T-helper 1 cell treated with Interleukin-12 subunit alpha and Interleukin-12 subunit beta and Interleukin-4 antibody, amounts not matched to agents 30 μg/mL and 1 μg/mL, for 36 hours (primary cell): Measurements from ENCODE around the gene RNASEL.
"Not testable (repeated sequence)": the region's sequence is repeated elsewhere in the genome, so short reads cannot be mapped to it uniquely, and the experiment has no call there.

ENCODE experiments used
- H3K27ac Mint-ChIP-seq: one replicate; pipeline ENCODE4 v1.8.0; 2021; ENCODE audit warnings: mild to moderate bottlenecking, mixed read lengths
- H3K27me3 Mint-ChIP-seq: one replicate; pipeline ENCODE4 v1.8.0; 2021; ENCODE audit warnings: low read depth, mixed read lengths
- H3K36me3 Mint-ChIP-seq: one replicate; pipeline ENCODE4 v1.8.0; 2021; ENCODE audit warnings: low read depth, mixed read lengths
- H3K4me1 Mint-ChIP-seq: one replicate; pipeline ENCODE4 v1.8.0; 2021; ENCODE audit warnings: low read depth, mixed read lengths
- H3K4me3 Mint-ChIP-seq: one replicate; pipeline ENCODE4 v1.8.0; 2021; ENCODE audit warnings: mild to moderate bottlenecking, moderate library complexity, mixed read lengths
- H3K9me3 Mint-ChIP-seq: one replicate; pipeline ENCODE4 v1.8.0; 2021; ENCODE audit warnings: mixed read lengths

Gene RNASEL

GRCh38 chr1:182588500-182589396, at the start of gene RNASEL:
TSS of gene RNASEL (minus strand) at chr1:182589256. CDS start at chr1:182586806, 2,450 bp downstream.
- peaks cover 22% of the 10 kb centered on the region for H3K4me1 Mint-ChIP-seq
- peaks cover 8% of the 10 kb centered on the region for H3K27me3 Mint-ChIP-seq
- peak within 1 kb of the TSS; percentile 96 for H3K4me3 Mint-ChIP-seq
- peak within 1 kb of the TSS; percentile 99 for H3K27ac Mint-ChIP-seq
- H3K9me3 Mint-ChIP-seq = no peaks in the 10 kb centered on the region
- peaks cover 11% of the 10 kb centered on the region for H3K36me3 Mint-ChIP-seq

GRCh38 chr1:182637769-182638168, 48.7 kb upstream of the RNASEL start:
- peaks cover 4% of the 10 kb centered on the region for H3K4me1 Mint-ChIP-seq
- no peaks in the 10 kb centered on the region for H3K36me3 Mint-ChIP-seq
- no peaks in the 10 kb centered on the region for H3K9me3 Mint-ChIP-seq
- H3K27ac Mint-ChIP-seq = no peak overlapping the region
- H3K4me3 Mint-ChIP-seq = no peak overlapping the region
- H3K27me3 Mint-ChIP-seq = peaks cover 23% of the 10 kb centered on the region

- Mint-ChIP-seq H3K27ac (no peak overlapping the region), H3K9me3 (no peaks in the 10 kb centered on the region), H3K4me1 (peaks cover 16% of the 10 kb centered on the region), H3K36me3 (no peaks in the 10 kb centered on the region), H3K4me3 (no peak overlapping the region), H3K27me3 (peaks cover 21% of the 10 kb centered on the region)
Observed at GRCh38 chr1:182635871-182636270, 46.8 kb upstream of the RNASEL start.

GRCh38 chr1:182634306-182635072, 45.4 kb upstream of the RNASEL start:
- H3K4me1 Mint-ChIP-seq = peaks cover 28% of the 10 kb centered on the region
- H3K27ac Mint-ChIP-seq = no peak overlapping the region
- H3K36me3 Mint-ChIP-seq = no peaks in the 10 kb centered on the region
- H3K27me3 Mint-ChIP-seq = peaks cover 22% of the 10 kb centered on the region
- H3K4me3 Mint-ChIP-seq = no peak overlapping the region
- H3K9me3 Mint-ChIP-seq = no peaks in the 10 kb centered on the region

GRCh38 chr1:182633657-182634281, 44.7 kb upstream of the RNASEL start:
- Mint-ChIP-seq H3K4me3 (no peak overlapping the region), H3K9me3 (no peaks in the 10 kb centered on the region), H3K27me3 (peaks cover 28% of the 10 kb centered on the region)

GRCh38 chr1:182633031-182633430, 44.0 kb upstream of the RNASEL start:
- H3K27ac Mint-ChIP-seq = no peak overlapping the region

More at GRCh38 chr1:182633657-182634281, 44.7 kb upstream of the RNASEL start:
- Mint-ChIP-seq H3K36me3 (no peaks in the 10 kb centered on the region), H3K27ac (no peak overlapping the region), H3K4me1 (peaks cover 36% of the 10 kb centered on the region)

GRCh38 chr1:182632441-182632857, 43.4 kb upstream of the RNASEL start:
- Mint-ChIP-seq H3K4me1 (peaks cover 39% of the 10 kb centered on the region), H3K27ac (peak overlapping the region; percentile 53), H3K4me3 (peak overlapping the region; percentile 31), H3K27me3 (peaks cover 26% of the 10 kb centered on the region)
- H3K9me3 Mint-ChIP-seq, H3K36me3 Mint-ChIP-seq: not testable (repeated sequence)

More at GRCh38 chr1:182633031-182633430, 44.0 kb upstream of the RNASEL start:
- no peaks in the 10 kb centered on the region for H3K9me3 Mint-ChIP-seq
- H3K27me3 Mint-ChIP-seq = peaks cover 30% of the 10 kb centered on the region
- no peak overlapping the region for H3K4me3 Mint-ChIP-seq
- peaks cover 39% of the 10 kb centered on the region for H3K4me1 Mint-ChIP-seq
- H3K36me3 Mint-ChIP-seq = no peaks in the 10 kb centered on the region

GRCh38 chr1:182631954-182632353, 42.9 kb upstream of the RNASEL start:
- peaks cover 41% of the 10 kb centered on the region for H3K4me1 Mint-ChIP-seq
- no peaks in the 10 kb centered on the region for H3K36me3 Mint-ChIP-seq
- no peaks in the 10 kb centered on the region for H3K9me3 Mint-ChIP-seq
- no peak overlapping the region for H3K27ac Mint-ChIP-seq
- H3K4me3 Mint-ChIP-seq = peak overlapping the region; percentile 3
- H3K27me3 Mint-ChIP-seq = peaks cover 25% of the 10 kb centered on the region

- H3K4me3 Mint-ChIP-seq = no peak overlapping the region
- no peaks in the 10 kb centered on the region for H3K36me3 Mint-ChIP-seq
- no peaks in the 10 kb centered on the region for H3K9me3 Mint-ChIP-seq
- H3K27ac Mint-ChIP-seq = no peak overlapping the region
- H3K4me1 Mint-ChIP-seq = peaks cover 49% of the 10 kb centered on the region
- peaks cover 24% of the 10 kb centered on the region for H3K27me3 Mint-ChIP-seq
Observed at GRCh38 chr1:182631053-182631677, 42.1 kb upstream of the RNASEL start.

- Mint-ChIP-seq H3K4me1 (peaks cover 55% of the 10 kb centered on the region), H3K27me3 (peaks cover 19% of the 10 kb centered on the region), H3K27ac (no peak overlapping the region), H3K9me3 (no peaks in the 10 kb centered on the region), H3K4me3 (no peak overlapping the region), H3K36me3 (no peaks in the 10 kb centered on the region)
Observed at GRCh38 chr1:182630586-182630985, 41.5 kb upstream of the RNASEL start.

- H3K9me3 Mint-ChIP-seq = no peaks in the 10 kb centered on the region
- peak overlapping the region; percentile 17 for H3K27ac Mint-ChIP-seq
- peaks cover 65% of the 10 kb centered on the region for H3K4me1 Mint-ChIP-seq
- H3K4me3 Mint-ChIP-seq = peak overlapping the region; percentile 11
- peaks cover 19% of the 10 kb centered on the region for H3K27me3 Mint-ChIP-seq
- no peaks in the 10 kb centered on the region for H3K36me3 Mint-ChIP-seq
Observed at GRCh38 chr1:182629499-182630096, 40.5 kb upstream of the RNASEL start.

- no peaks in the 10 kb centered on the region for H3K9me3 Mint-ChIP-seq
- no peak overlapping the region for H3K4me3 Mint-ChIP-seq
- peaks cover 68% of the 10 kb centered on the region for H3K4me1 Mint-ChIP-seq
Observed at GRCh38 chr1:182629080-182629479, 40.0 kb upstream of the RNASEL start.

GRCh38 chr1:182628657-182629056, 39.6 kb upstream of the RNASEL start:
- Mint-ChIP-seq H3K27ac (no peak overlapping the region), H3K27me3 (peaks cover 22% of the 10 kb centered on the region), H3K4me3 (no peak overlapping the region), H3K36me3 (no peaks in the 10 kb centered on the region), H3K9me3 (no peaks in the 10 kb centered on the region), H3K4me1 (peaks cover 71% of the 10 kb centered on the region)

More at GRCh38 chr1:182629080-182629479, 40.0 kb upstream of the RNASEL start:
- peaks cover 19% of the 10 kb centered on the region for H3K27me3 Mint-ChIP-seq
- H3K36me3 Mint-ChIP-seq = no peaks in the 10 kb centered on the region
- peak overlapping the region; percentile 17 for H3K27ac Mint-ChIP-seq

GRCh38 chr1:182627622-182628021, 38.6 kb upstream of the RNASEL start:
- H3K9me3 Mint-ChIP-seq = no peaks in the 10 kb centered on the region
- peaks cover 76% of the 10 kb centered on the region for H3K4me1 Mint-ChIP-seq
- H3K4me3 Mint-ChIP-seq = no peak overlapping the region
- no peaks in the 10 kb centered on the region for H3K36me3 Mint-ChIP-seq
- H3K27ac Mint-ChIP-seq = no peak overlapping the region
- H3K27me3 Mint-ChIP-seq = peaks cover 27% of the 10 kb centered on the region
